CD14-positive monocyte (primary cell): ENCODE data around the gene GLIS2. TPM values are rescaled to one million over a fixed set of nuclear protein-coding genes. Genes with fewer than 3 reads are reported as not detected.

Experiments used
- DNase-seq, 3 donors: peaks; one replicate each; pipeline ENCODE4 v3.0.0-alpha.2; 2011 to 2022
- H2AFZ ChIP-seq: 2 replicates; pipeline ENCODE4 v1.6.0; 2012; ENCODE audit warnings: mild to moderate bottlenecking, low read depth, low read length, inconsistent platforms; ENCODE audit not compliant: insufficient read depth, poor library complexity, severe bottlenecking
- H3K27ac ChIP-seq, 2 donors: 1 replicate in 1 of 2; 2 replicates in 1 of 2; pipeline ENCODE4 v1.5.1; 2012 to 2013; ENCODE audit warnings: low read length in 2 of 2, control low read depth in 1 of 2, inconsistent platforms in 1 of 2, low read depth in 1 of 2, mild to moderate bottlenecking in 1 of 2
- H3K27me3 ChIP-seq, 2 donors: one replicate each; pipeline versions ENCODE4 v1.6.0 to v1.6.1; 2011 to 2013; ENCODE audit warnings: low read length in 2 of 2; ENCODE audit not compliant: control insufficient read depth in 2 of 2, insufficient read depth in 2 of 2
- H3K36me3 ChIP-seq, 2 donors: replicated peaks in 1 of 2; 1 replicate in 1 of 2; 2 replicates in 1 of 2; pipeline versions ENCODE4 v1.5.1 to v1.6.1; 2012 to 2013; ENCODE audit warnings: low read length in 2 of 2, control low read depth in 1 of 2, inconsistent platforms in 1 of 2, mild to moderate bottlenecking in 1 of 2; ENCODE audit not compliant: insufficient read depth in 2 of 2, control insufficient read depth in 1 of 2
- H3K4me1 ChIP-seq, 2 donors: 1 replicate in 1 of 2; 2 replicates in 1 of 2; pipeline versions ENCODE4 v1.5.1 to v1.6.1; 2012 to 2013; ENCODE audit warnings: low read length in 2 of 2, control low read depth in 1 of 2, inconsistent platforms in 1 of 2, mild to moderate bottlenecking in 1 of 2, moderate library complexity in 1 of 2; ENCODE audit not compliant: insufficient read depth in 2 of 2, control insufficient read depth in 1 of 2
- H3K4me2 ChIP-seq: replicated peaks from 2 replicates; pipeline ENCODE3; 2012; ENCODE audit warnings: low read length, moderate library complexity, mild to moderate bottlenecking; ENCODE audit not compliant: poor library complexity, severe bottlenecking; ENCODE audit errors: extremely low read depth
- H3K4me3 ChIP-seq, 3 experiments: fragments of 200-600 bp in 1 of 3; sonication (generic) in 1 of 3; replicated peaks in 1 of 3; 1 replicate in 2 of 3; 2 replicates in 1 of 3; pipeline ENCODE4 v1.5.1; 2011 to 2013; ENCODE audit warnings: low read length in 3 of 3, mild to moderate bottlenecking in 3 of 3, control low read depth in 2 of 3, low read depth in 2 of 3, inconsistent platforms in 1 of 3, moderate library complexity in 1 of 3
- H3K79me2 ChIP-seq: 2 replicates; pipeline ENCODE4 v1.6.0; 2012; ENCODE audit warnings: mild to moderate bottlenecking, control low read depth, inconsistent platforms, low read length, moderate library complexity; ENCODE audit not compliant: insufficient read depth
- H3K9ac ChIP-seq: 2 replicates; pipeline ENCODE4 v1.6.0; 2017; ENCODE audit warnings: low read length, mild to moderate bottlenecking; ENCODE audit not compliant: insufficient read depth, poor library complexity, severe bottlenecking
- H3K9me3 ChIP-seq, 2 donors: replicated peaks in 1 of 2; 1 replicate in 1 of 2; 2 replicates in 1 of 2; pipeline versions ENCODE4 v1.5.1 to v1.6.1; 2012 to 2013; ENCODE audit warnings: low read length in 2 of 2, control low read depth in 1 of 2; ENCODE audit not compliant: control insufficient read depth in 1 of 2, insufficient read depth in 1 of 2
- H4K20me1 ChIP-seq: 2 replicates; pipeline ENCODE4 v1.6.0; 2012; ENCODE audit warnings: mild to moderate bottlenecking, low read length, control low read depth, moderate library complexity; ENCODE audit not compliant: insufficient read depth
- H3K27ac Mint-ChIP-seq, 7 donors: one replicate each; pipeline ENCODE4 v1.8.0; 2020; ENCODE audit warnings: mild to moderate bottlenecking in 7 of 7, mixed read lengths in 7 of 7, moderate library complexity in 6 of 7, inconsistent platforms in 2 of 7
- H3K27me3 Mint-ChIP-seq, 3 donors: one replicate each; pipeline ENCODE4 v1.8.0; 2021 to 2022; ENCODE audit warnings: low read depth in 3 of 3, mild to moderate bottlenecking in 3 of 3, mixed read lengths in 3 of 3, moderate library complexity in 3 of 3, inconsistent platforms in 1 of 3
- H3K36me3 Mint-ChIP-seq, 2 donors: one replicate each; pipeline ENCODE4 v1.8.0; 2020; ENCODE audit warnings: mixed read lengths in 2 of 2, inconsistent platforms in 1 of 2, mild to moderate bottlenecking in 1 of 2
- H3K4me1 Mint-ChIP-seq: one replicate; pipeline ENCODE4 v1.8.0; 2020; ENCODE audit warnings: mild to moderate bottlenecking, mixed read lengths
- H3K4me3 Mint-ChIP-seq, 2 donors: one replicate each; pipeline ENCODE4 v1.8.0; 2020; ENCODE audit warnings: mild to moderate bottlenecking in 2 of 2, mixed read lengths in 2 of 2, moderate library complexity in 1 of 2
- H3K9me3 Mint-ChIP-seq, 7 donors: one replicate each; pipeline ENCODE4 v1.8.0; 2020 to 2022; ENCODE audit warnings: mixed read lengths in 7 of 7, mild to moderate bottlenecking in 6 of 7, moderate library complexity in 6 of 7, inconsistent platforms in 2 of 7
- CTCF ChIP-seq: fragments of 200-600 bp; IDR thresholded peaks from one replicate; pipeline ENCODE4 v1.8.0; 2022; ENCODE audit warnings: antibody characterized with exemption, mild to moderate bottlenecking
- WGBS: methylation state at CpG from one replicate; pipeline ENCODE4 v1.1.5; 2013; ENCODE audit warnings: missing lambda C conversion rate; ENCODE audit not compliant: insufficient coverage; 5-methylcytosine and 5-hydroxymethylcytosine counted together
- intact Hi-C, 2 donors: fragments of 100-400 bp; cut with micrococcal nuclease; formaldehyde crosslinking; loops; one replicate each; pipeline versions ENCODE4 v1.15.0 to v1.15.1; 2023
- polyA plus RNA-seq, 3 donors: library from polyadenylated mRNA; depleted of rRNA in 1 of 3; unstranded in 2 of 3; stranded (reverse) in 1 of 3; fragments of 300-500 nt in 2 of 3; fragments of >200 nt in 1 of 3; fragmentation: Illumina TruSeq in 2 of 3; gene quantifications; 1 replicate in 2 of 3; 2 replicates in 1 of 3; pipeline ENCODE4 v1.2.3, GENCODE V29; 2012 to 2021

Gene GLIS2
- polyA plus RNA-seq, 3 donors, result 0.03 TPM; not detected in 2

GRCh38 chr16:4339909-4340308 lies 24.0 kb downstream of the GLIS2 start:
- Mint-ChIP-seq H3K4me1 (peaks cover 3% of the 10 kb centered on the region), H3K4me3 (no peak overlapping the region), H3K27ac (peak overlapping the region in 1 of 7 donors; percentile 52), H3K27me3 (peaks cover 0 to 3% (median 2%) of the 10 kb centered on the region in 3 donors), H3K9me3 (peaks cover 0 to 2% (median 0%) of the 10 kb centered on the region in 7 donors), H3K36me3 (peaks cover 28 to 42% of the 10 kb centered on the region in 2 donors)
- Histone ChIP-seq H2AFZ (no peak overlapping the region), H3K27ac (no peak overlapping the region), H3K79me2 (peaks cover 23% of the 10 kb centered on the region), H3K27me3 (no peaks in the 10 kb centered on the region), H3K36me3 (peaks cover 46 to 48% of the 10 kb centered on the region in 2 donors), H4K20me1 (peaks cover 33% of the 10 kb centered on the region), H3K4me2 (no peak overlapping the region), H3K9me3 (no peaks in the 10 kb centered on the region), H3K4me3 (no peak overlapping the region), H3K9ac (no peak overlapping the region), H3K4me1 (peaks cover 2 to 7% of the 10 kb centered on the region in 2 donors)
- WGBS, result 61% methylated on average over 14 of the region's 14 CpGs
- DNase-seq, result no peak
- no peak for TF ChIP-seq CTCF
- intact Hi-C loops, result no loop called here

GRCh38 chr16:4340443-4340842 lies 24.6 kb downstream of the GLIS2 start:
- Mint-ChIP-seq H3K4me3 (no peak overlapping the region), H3K27ac (no peak overlapping the region), H3K36me3 (peaks cover 28 to 42% of the 10 kb centered on the region in 2 donors), H3K27me3 (peaks cover 0 to 2% (median 2%) of the 10 kb centered on the region in 3 donors), H3K4me1 (peaks cover 8% of the 10 kb centered on the region), H3K9me3 (peaks cover 0 to 2% (median 0%) of the 10 kb centered on the region in 7 donors)
- TF ChIP-seq CTCF, result no peak
- H3K4me3 ChIP-seq, result no peak overlapping the region
- H3K4me1 ChIP-seq, result peaks cover 8 to 12% of the 10 kb centered on the region in 2 donors
- peaks cover 39% of the 10 kb centered on the region for H4K20me1 ChIP-seq
- H3K36me3 ChIP-seq, result peaks cover 46 to 48% of the 10 kb centered on the region in 2 donors
- no peak overlapping the region for H3K27ac ChIP-seq
- 98% methylated on average over 5 of the region's 6 CpGs for WGBS
- H3K79me2 ChIP-seq, result peaks cover 28% of the 10 kb centered on the region
- no peak for DNase-seq
- no peaks in the 10 kb centered on the region for H3K27me3 ChIP-seq
- H3K9me3 ChIP-seq, result no peaks in the 10 kb centered on the region
- intact Hi-C loops, result no loop called here
- H2AFZ ChIP-seq, result no peak overlapping the region
- H3K9ac ChIP-seq, result no peak overlapping the region
- no peak overlapping the region for H3K4me2 ChIP-seq
